Activated CD4-positive, alpha-beta T cell treated with anti-CD3 and anti-CD28 coated beads, Interleukin-2, amount 50 U/mL, for 1 hour (primary cell): ENCODE data around the gene CFTR.

Source experiments
- DNase-seq: peaks from one replicate; pipeline ENCODE4 v3.0.0-alpha.2; 2020

The CFTR gene

GRCh38 chr7:117656806-117657205 lies 177.0 kb downstream of the CFTR start:
- DNase-seq = no peak

- no peak for DNase-seq
These were observed 179.7 kb downstream of the CFTR start for GRCh38 chr7:117659531-117660011.

- no peak for DNase-seq
These were observed 181.5 kb downstream of the CFTR start for GRCh38 chr7:117661328-117661727.

- no peak for DNase-seq
These were observed 184.2 kb downstream of the CFTR start for GRCh38 chr7:117664047-117664446.

GRCh38 chr7:117665368-117665767 lies 185.5 kb downstream of the CFTR start:
- no peak for DNase-seq

GRCh38 chr7:117666031-117666430 lies 186.2 kb downstream of the CFTR start:
- no peak for DNase-seq

- no peak for DNase-seq
These were observed 186.9 kb downstream of the CFTR start for GRCh38 chr7:117666689-117667088.

GRCh38 chr7:117667456-117667855 lies 187.6 kb downstream of the CFTR start:
- DNase-seq = no peak

- DNase-seq = no peak
These were observed 190.0 kb downstream of the CFTR start for GRCh38 chr7:117669818-117670217.

- no peak for DNase-seq
These were observed 192.6 kb downstream of the CFTR start for GRCh38 chr7:117672453-117672852.

- DNase-seq = no peak
These were observed 193.5 kb downstream of the CFTR start for GRCh38 chr7:117673367-117673766.

- no peak for DNase-seq
These were observed 194.0 kb downstream of the CFTR start for GRCh38 chr7:117673839-117674238.

GRCh38 chr7:117674617-117675016 lies 194.8 kb downstream of the CFTR start:
- DNase-seq = no peak

- no peak for DNase-seq
These were observed 195.9 kb downstream of the CFTR start for GRCh38 chr7:117675497-117676435.

- no peak for DNase-seq
These were observed 199.3 kb downstream of the CFTR start for GRCh38 chr7:117679120-117679519.

GRCh38 chr7:117682681-117683385 lies 203.0 kb downstream of the CFTR start:
- no peak for DNase-seq

- no peak for DNase-seq
These were observed 203.8 kb downstream of the CFTR start for GRCh38 chr7:117683430-117684175.

- DNase-seq = no peak
These were observed 206.0 kb downstream of the CFTR start for GRCh38 chr7:117685795-117686194.

- no peak for DNase-seq
These were observed 206.6 kb downstream of the CFTR start for GRCh38 chr7:117686311-117686935.

- no peak for DNase-seq
These were observed 208.3 kb downstream of the CFTR start for GRCh38 chr7:117688126-117688525.

GRCh38 chr7:117689406-117689805 lies 209.6 kb downstream of the CFTR start:
- no peak for DNase-seq

GRCh38 chr7:117690147-117690546 lies 210.3 kb downstream of the CFTR start:
- DNase-seq = no peak

GRCh38 chr7:117692338-117692737 lies 212.5 kb downstream of the CFTR start:
- no peak for DNase-seq
